ENCODE data around the gene CD7.

GRCh38 chr17:82311971-82312370 lies 5.4 kb downstream of the CD7 start:
- TF ChIP-seq CTCF (IDR thresholded peaks at IDR 0.05 in 8 of 11, conservative IDR thresholded peaks at IDR 0.05 in 3 of 11) (no peak), POLR2AphosphoS5 (IDR thresholded peaks at IDR 0.05) (no peak)

Measured in spleen (tissue), 7 donors.